Gastroesophageal sphincter (tissue), 3 donors: Measurements from ENCODE around the gene PTGFR.

Experiments used
- CTCF ChIP-seq, 4 experiments: fragments of 200-600 bp in 2 of 4; fragments of 450-650 bp in 2 of 4; sonication (generic) in 1 of 4; IDR thresholded peaks; one replicate each; pipeline ENCODE4 v1.5.1; 2017 to 2019; ENCODE audit warnings: antibody characterized with exemption in 4 of 4, mild to moderate bottlenecking in 2 of 4, moderate library complexity in 2 of 4
- EP300 ChIP-seq: sonication (generic); formaldehyde crosslinking; IDR thresholded peaks from one replicate; pipeline ENCODE4 v1.6.1; 2017; ENCODE audit warnings: antibody characterized with exemption, mild to moderate bottlenecking

DNA sequence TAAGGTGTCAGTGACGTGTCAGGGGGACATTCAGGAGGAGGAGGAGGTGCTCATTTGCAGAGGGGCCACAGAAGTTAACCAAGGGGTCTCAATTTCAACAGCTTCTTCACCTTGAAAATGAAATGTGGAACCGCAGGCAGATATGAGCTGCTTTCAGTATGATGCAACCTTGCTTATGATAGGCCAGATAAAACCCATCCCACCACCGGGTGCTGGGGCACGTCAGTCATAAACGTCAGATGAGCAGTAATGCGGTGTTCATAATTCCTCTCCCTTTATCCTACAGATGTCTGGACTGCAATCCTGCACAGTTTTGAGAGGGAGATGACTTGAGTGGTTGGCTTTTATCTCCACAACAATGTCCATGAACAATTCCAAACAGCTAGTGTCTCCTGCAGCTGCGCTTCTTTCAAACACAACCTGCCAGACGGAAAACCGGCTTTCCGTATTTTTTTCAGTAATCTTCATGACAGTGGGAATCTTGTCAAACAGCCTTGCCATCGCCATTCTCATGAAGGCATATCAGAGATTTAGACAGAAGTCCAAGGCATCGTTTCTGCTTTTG is 1.7 kb downstream of the PTGFR start:
- TF ChIP-seq EP300 = no peak
- TF ChIP-seq CTCF (IDR thresholded peaks at IDR 0.05) = no peak
